Panc1 (cell line): ENCODE results near the gene CALHM1. TPM values are rescaled to one million over a fixed set of nuclear protein-coding genes. Genes with fewer than 3 reads are reported as not detected.

Experiments
- ATAC-seq: fragments of 200-7000 bp; cut with Tn5 transposase; 2 replicates; pipeline ENCODE4 v1.9.1; 2020; ENCODE audit warnings: mild to moderate bottlenecking, moderate library complexity
- BruUV-seq: library from RNA; stranded (reverse); fragments of 400-500 nt; replicated peaks from 2 replicates; lab custom pipeline; 2021; lab: Mats Ljungman, UMichigan
- CTCF ChIA-PET: fragments of 300-600 bp; sonication (Branson Sonifier 250); formaldehyde crosslinking; loops from one replicate; lab custom pipeline; 2022; ENCODE audit warnings: antibody characterized with exemption; lab: Charles Lee
- POLR2A ChIA-PET: fragments of 300-600 bp; sonication (Branson Sonifier 250); formaldehyde crosslinking; loops from one replicate; lab custom pipeline; 2022; ENCODE audit warnings: antibody characterized with exemption; lab: Charles Lee
- DNase-seq: peaks from one replicate; pipeline ENCODE4 v3.0.0-alpha.2; 2010; ENCODE audit warnings: low read depth, low spot score
- H3K27ac ChIP-seq: 2 replicates; pipeline ENCODE4 v1.5.1; 2011; ENCODE audit warnings: mild to moderate bottlenecking, low read length, inconsistent platforms
- H3K27me3 ChIP-seq: fragments of 200-500 bp; sonication (Bioruptor generic); 2 replicates; pipeline ENCODE4 v1.6.0; 2014; ENCODE audit warnings: low read length, inconsistent platforms; ENCODE audit not compliant: control insufficient read depth, insufficient read depth
- H3K36me3 ChIP-seq: fragments of 200-500 bp; sonication (Bioruptor generic); 2 replicates; pipeline ENCODE4 v1.5.1; 2014; ENCODE audit warnings: inconsistent platforms, mild to moderate bottlenecking, low read length, moderate library complexity; ENCODE audit not compliant: control insufficient read depth, insufficient read depth
- H3K4me1 ChIP-seq: 2 replicates; pipeline ENCODE4 v1.5.1; 2011; ENCODE audit warnings: inconsistent platforms, mild to moderate bottlenecking, low read length, moderate library complexity; ENCODE audit not compliant: control insufficient read depth, insufficient read depth
- H3K4me3 ChIP-seq, 2 experiments: 2 replicates each; pipeline ENCODE4 v1.5.1; 2011 to 2012; ENCODE audit warnings: low read depth in 2 of 2, low read length in 2 of 2, mild to moderate bottlenecking in 2 of 2, inconsistent platforms in 1 of 2, moderate library complexity in 1 of 2
- H3K9me3 ChIP-seq: fragments of 200-500 bp; sonication (Bioruptor generic); 2 replicates; pipeline ENCODE4 v1.5.1; 2014; ENCODE audit warnings: low read depth, mild to moderate bottlenecking, inconsistent platforms, low read length, moderate library complexity; ENCODE audit not compliant: control insufficient read depth, insufficient read depth
- CTCF ChIP-seq: fragments of 450-650 bp; IDR thresholded peaks from 2 replicates; pipeline ENCODE4 v1.5.1; 2017; ENCODE audit warnings: mild to moderate bottlenecking
- POLR2AphosphoS5 ChIP-seq: IDR thresholded peaks from 2 replicates; pipeline ENCODE4 v1.6.1; 2012; ENCODE audit warnings: mild to moderate bottlenecking, low read depth, low read length, moderate library complexity
- REST ChIP-seq, 2 experiments: IDR thresholded peaks; 2 replicates each; pipeline ENCODE4 v1.6.1; 2011 to 2012; ENCODE audit warnings: low read depth in 2 of 2, control low read depth in 1 of 2, low read length in 1 of 2, mild to moderate bottlenecking in 1 of 2, moderate library complexity in 1 of 2; ENCODE audit not compliant: insufficient read depth in 1 of 2
- SIN3A ChIP-seq: IDR thresholded peaks from 2 replicates; pipeline ENCODE4 v1.6.1; 2012; ENCODE audit warnings: low read depth, mild to moderate bottlenecking, low read length, moderate library complexity, borderline replicate concordance; ENCODE audit not compliant: insufficient read depth
- TCF7L2 ChIP-seq: IDR thresholded peaks from 2 replicates; pipeline ENCODE4 v1.6.1; 2011; ENCODE audit warnings: mild to moderate bottlenecking, low read depth, low read length, inconsistent platforms
- in situ Hi-C: cut with HindIII; loops from 2 replicates; pipeline ENCODE4 v1.10.0; 2016; ENCODE audit warnings: low sequenced_read_pairs, low pct_unique_long_range_greater_than_20kb
- intact Hi-C: fragments of 100-400 bp; cut with micrococcal nuclease; formaldehyde crosslinking; loops from one replicate; pipeline ENCODE4 v1.10.0; 2022; ENCODE audit not compliant: unreplicated experiment
- total RNA-seq: library from RNA; stranded (reverse); gene quantifications from one replicate; pipeline ENCODE4 v1.2.1, GENCODE V29; 2021; ENCODE audit not compliant: unreplicated experiment

Gene CALHM1
- total RNA-seq, 1 experiment from 2014 or later: not detected

GRCh38 chr10:103441206-103441605 is 17.5 kb downstream of the CALHM1 start:
- Histone ChIP-seq H3K27ac (no peak overlapping the region), H3K4me3 (no peak overlapping the region), H3K9me3 (no peaks in the 10 kb centered on the region), H3K4me1 (no peaks in the 10 kb centered on the region), H3K27me3 (no peaks in the 10 kb centered on the region), H3K36me3 (peaks cover 46% of the 10 kb centered on the region)
- ATAC-seq (no peak), DNase-seq (no peak)
- ChIA-PET CTCF (no interaction called here), POLR2A (no interaction called here)
- intact Hi-C loops: no loop called here
- in situ Hi-C loops: no loop called here
- BruUV-seq: no TSS peak
- TF ChIP-seq POLR2AphosphoS5 (no peak), TCF7L2 (no peak), REST (IDR thresholded peaks at IDR 0.05; ENCODE audit: insufficient read depth in 1 of 2, low read depth in 2 of 2, low read length in 1 of 2) (no peak), CTCF (no peak), SIN3A (no peak)

- no peak for ATAC-seq
- ChIA-PET CTCF (no interaction called here), POLR2A (no interaction called here)
- H3K9me3 ChIP-seq: no peaks in the 10 kb centered on the region
- no peaks in the 10 kb centered on the region for H3K4me1 ChIP-seq
- intact Hi-C loops: no loop called here
- H3K36me3 ChIP-seq: peaks cover 44% of the 10 kb centered on the region
- in situ Hi-C loops: no loop called here
- no peak overlapping the region for H3K27ac ChIP-seq
- no peak overlapping the region for H3K4me3 ChIP-seq
- no TSS peak for BruUV-seq
- no peak for TF ChIP-seq SIN3A
- no peak for TF ChIP-seq REST (IDR thresholded peaks at IDR 0.05; ENCODE audit: insufficient read depth in 1 of 2, low read depth in 2 of 2, low read length in 1 of 2)
- no peak for TF ChIP-seq TCF7L2
- TF ChIP-seq CTCF: no peak
- TF ChIP-seq POLR2AphosphoS5: no peak
- no peak for DNase-seq
- no peaks in the 10 kb centered on the region for H3K27me3 ChIP-seq
Measured at GRCh38 chr10:103440416-103440815, 18.3 kb downstream of the CALHM1 start.
